ENCODE data around the gene SLC6A3. TPM values are rescaled to one million over a fixed set of nuclear protein-coding genes. Genes with fewer than 3 reads are reported as not detected.
"Not testable (repeated sequence)": the region's sequence is repeated elsewhere in the genome, so short reads cannot be mapped to it uniquely, and the experiment has no call there.

SLC6A3 gene
- total and polyA plus RNA-seq, 2 donors (not counting 1 experiment from before 2014, with no cell fraction given), result not detected

- no peaks in the 10 kb centered on the region for H3K27me3 ChIP-seq (ENCODE audit: control insufficient read depth, insufficient read depth, low read length)
- H3K4me3 ChIP-seq (replicated peaks in 1 of 4; ENCODE audit: control extremely low read depth in 1 of 4, insufficient read depth in 1 of 4, low read depth in 3 of 4, low read length in 4 of 4), result no peak overlapping the region
- H3K9ac ChIP-seq (ENCODE audit: insufficient read depth, low read length), result no peak overlapping the region
- H3K9me3 ChIP-seq (ENCODE audit: control insufficient read depth, insufficient read depth, low read depth, low read length), result no peaks in the 10 kb centered on the region
- H2AFZ ChIP-seq (ENCODE audit: low read length), result no peak overlapping the region
- no peaks in the 10 kb centered on the region for H3K4me1 ChIP-seq (ENCODE audit: control insufficient read depth, extremely low read depth, insufficient read depth, low read length)
- no peak overlapping the region for H3K4me2 ChIP-seq (ENCODE audit: extremely low read depth, insufficient read depth, low read length)
- no peaks in the 10 kb centered on the region for H3K79me2 ChIP-seq (ENCODE audit: control insufficient read depth, insufficient read depth, low read length)
- no peaks in the 10 kb centered on the region for H3K36me3 ChIP-seq (ENCODE audit: control insufficient read depth, insufficient read depth, low read length)
- TF ChIP-seq, protein P1, sequence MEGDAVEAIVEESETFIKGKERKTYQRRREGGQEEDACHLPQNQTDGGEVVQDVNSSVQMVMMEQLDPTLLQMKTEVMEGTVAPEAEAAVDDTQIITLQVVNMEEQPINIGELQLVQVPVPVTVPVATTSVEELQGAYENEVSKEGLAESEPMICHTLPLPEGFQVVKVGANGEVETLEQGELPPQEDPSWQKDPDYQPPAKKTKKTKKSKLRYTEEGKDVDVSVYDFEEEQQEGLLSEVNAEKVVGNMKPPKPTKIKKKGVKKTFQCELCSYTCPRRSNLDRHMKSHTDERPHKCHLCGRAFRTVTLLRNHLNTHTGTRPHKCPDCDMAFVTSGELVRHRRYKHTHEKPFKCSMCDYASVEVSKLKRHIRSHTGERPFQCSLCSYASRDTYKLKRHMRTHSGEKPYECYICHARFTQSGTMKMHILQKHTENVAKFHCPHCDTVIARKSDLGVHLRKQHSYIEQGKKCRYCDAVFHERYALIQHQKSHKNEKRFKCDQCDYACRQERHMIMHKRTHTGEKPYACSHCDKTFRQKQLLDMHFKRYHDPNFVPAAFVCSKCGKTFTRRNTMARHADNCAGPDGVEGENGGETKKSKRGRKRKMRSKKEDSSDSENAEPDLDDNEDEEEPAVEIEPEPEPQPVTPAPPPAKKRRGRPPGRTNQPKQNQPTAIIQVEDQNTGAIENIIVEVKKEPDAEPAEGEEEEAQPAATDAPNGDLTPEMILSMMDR (conservative IDR thresholded peaks at IDR 0.05 in 1 of 2, IDR thresholded peaks at IDR 0.05 in 1 of 2; ENCODE audit: low read depth in 1 of 2, low read length in 2 of 2), result no peak
- TF ChIP-seq EZH2 (IDR thresholded peaks at IDR 0.05; ENCODE audit: low read length, missing control alignments), result no peak
- no peak overlapping the region for H3K27ac ChIP-seq (ENCODE audit: insufficient read depth, low read length)
- DNase-seq (ENCODE audit: low read depth in 2 of 2), result no peak
- H4K20me1 ChIP-seq (ENCODE audit: control insufficient read depth, extremely low read depth, insufficient read depth, low read length), result no peaks in the 10 kb centered on the region
Observed at GRCh38 chr5:1423901-1424603, 21.2 kb downstream of the SLC6A3 start.

DNA sequence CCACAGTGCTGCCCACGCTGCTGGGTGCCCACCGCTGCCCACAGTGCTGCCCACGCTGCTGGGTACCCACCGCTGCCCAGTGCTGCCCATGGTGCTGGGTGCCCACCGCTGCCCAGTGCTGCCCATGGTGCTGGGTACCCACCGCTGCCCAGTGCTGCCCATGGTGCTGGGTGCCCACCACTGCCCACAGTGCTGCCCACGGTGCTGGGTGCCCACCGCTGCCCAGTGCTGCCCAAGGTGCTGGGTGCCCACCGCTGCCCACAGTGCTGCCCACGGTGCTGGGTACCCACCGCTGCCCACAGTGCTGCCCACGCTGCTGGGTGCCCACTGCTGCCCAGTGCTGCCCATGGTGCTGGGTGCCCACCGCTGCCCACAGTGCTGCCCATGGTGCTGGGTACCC is 22.7 kb downstream of the SLC6A3 start:
- not testable (repeated sequence) for H3K4me1 ChIP-seq (ENCODE audit: control insufficient read depth, extremely low read depth, insufficient read depth, low read length); DNase-seq (ENCODE audit: low read depth in 2 of 2); H3K27me3 ChIP-seq (ENCODE audit: control insufficient read depth, insufficient read depth, low read length); H3K9me3 ChIP-seq (ENCODE audit: control insufficient read depth, insufficient read depth, low read depth, low read length); H3K9ac ChIP-seq (ENCODE audit: insufficient read depth, low read length); H3K27ac ChIP-seq (ENCODE audit: insufficient read depth, low read length); H3K4me2 ChIP-seq (ENCODE audit: extremely low read depth, insufficient read depth, low read length); H2AFZ ChIP-seq (ENCODE audit: low read length); H3K36me3 ChIP-seq (ENCODE audit: control insufficient read depth, insufficient read depth, low read length); H4K20me1 ChIP-seq (ENCODE audit: control insufficient read depth, extremely low read depth, insufficient read depth, low read length); H3K4me3 ChIP-seq (replicated peaks in 1 of 4; ENCODE audit: control extremely low read depth in 1 of 4, insufficient read depth in 1 of 4, low read depth in 3 of 4, low read length in 4 of 4); H3K79me2 ChIP-seq (ENCODE audit: control insufficient read depth, insufficient read depth, low read length)

DNA sequence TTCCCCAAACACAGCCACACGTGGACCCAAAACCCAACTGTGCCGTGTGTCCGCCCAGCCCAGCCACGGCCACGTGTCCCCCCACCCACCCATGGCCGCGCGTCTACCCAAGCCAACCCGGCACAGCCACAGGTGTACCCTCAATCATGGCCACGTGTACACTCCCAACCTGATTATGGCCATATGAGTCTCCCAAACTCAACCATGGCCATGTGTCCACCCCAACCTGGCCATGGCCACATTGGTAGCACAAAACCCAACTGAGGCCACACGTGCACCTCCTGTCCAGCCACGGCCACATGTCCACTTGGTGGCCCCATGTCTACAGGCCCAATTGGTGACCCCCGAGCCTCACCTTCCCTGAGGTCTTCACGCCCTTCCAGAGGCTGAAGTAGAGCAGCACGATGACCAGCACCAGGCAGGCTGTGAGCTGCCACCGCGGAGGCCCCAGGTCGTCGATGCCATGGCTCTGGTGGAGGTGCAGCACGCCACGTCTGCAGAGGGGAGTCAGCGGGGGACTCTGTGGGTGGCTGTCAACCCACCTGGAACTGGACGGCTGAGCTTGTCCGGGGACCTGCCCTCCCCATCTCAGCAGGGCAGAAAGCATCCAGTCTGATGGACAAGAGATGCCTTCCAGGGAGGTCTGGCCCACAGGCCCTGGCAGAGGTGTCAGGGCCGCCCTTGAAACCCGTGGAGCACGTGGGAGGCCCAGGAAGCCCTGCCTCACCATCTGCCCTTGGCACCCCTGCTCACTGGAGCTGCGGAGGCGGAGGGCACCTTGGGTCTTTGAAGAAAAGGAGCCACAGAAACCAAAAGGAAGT is 23.5 kb downstream of the SLC6A3 start:
- H3K4me2 ChIP-seq (ENCODE audit: extremely low read depth, insufficient read depth, low read length), result no peak overlapping the region
- no peaks in the 10 kb centered on the region for H3K4me1 ChIP-seq (ENCODE audit: control insufficient read depth, extremely low read depth, insufficient read depth, low read length)
- no peak overlapping the region for H3K27ac ChIP-seq (ENCODE audit: insufficient read depth, low read length)
- no peak overlapping the region for H3K4me3 ChIP-seq (replicated peaks in 1 of 4; ENCODE audit: control extremely low read depth in 1 of 4, insufficient read depth in 1 of 4, low read depth in 3 of 4, low read length in 4 of 4)
- H3K36me3 ChIP-seq (ENCODE audit: control insufficient read depth, insufficient read depth, low read length), result no peaks in the 10 kb centered on the region
- H2AFZ ChIP-seq (ENCODE audit: low read length), result no peak overlapping the region
- no peak for TF ChIP-seq EZH2 (IDR thresholded peaks at IDR 0.05; ENCODE audit: low read length, missing control alignments)
- TF ChIP-seq, protein P1 (conservative IDR thresholded peaks at IDR 0.05 in 1 of 2, IDR thresholded peaks at IDR 0.05 in 1 of 2; ENCODE audit: low read depth in 1 of 2, low read length in 2 of 2), result no peak
- H3K9ac ChIP-seq (ENCODE audit: insufficient read depth, low read length), result no peak overlapping the region
- no peaks in the 10 kb centered on the region for H3K79me2 ChIP-seq (ENCODE audit: control insufficient read depth, insufficient read depth, low read length)
- DNase-seq (ENCODE audit: low read depth in 2 of 2), result no peak
- no peaks in the 10 kb centered on the region for H4K20me1 ChIP-seq (ENCODE audit: control insufficient read depth, extremely low read depth, insufficient read depth, low read length)
- no peaks in the 10 kb centered on the region for H3K27me3 ChIP-seq (ENCODE audit: control insufficient read depth, insufficient read depth, low read length)
- H3K9me3 ChIP-seq (ENCODE audit: control insufficient read depth, insufficient read depth, low read depth, low read length), result no peaks in the 10 kb centered on the region

All from fibroblast of lung (primary cell).